ENCODE measurements around the gene ARHGAP5. TPM values are rescaled to one million over a fixed set of nuclear protein-coding genes. Genes with fewer than 3 reads are reported as not detected.

Gene ARHGAP5
- total RNA-seq, 1 donor from 2014 or later: 73.8 TPM

- no peak overlapping the region for H3K27ac Mint-ChIP-seq (ENCODE audit: unreplicated experiment)
- H3K4me3 Mint-ChIP-seq (ENCODE audit: unreplicated experiment): peak overlapping the region; percentile 98
- peaks cover 4% of the 10 kb centered on the region for H3K4me1 Mint-ChIP-seq (ENCODE audit: low read depth, unreplicated experiment)
- no peaks in the 10 kb centered on the region for H3K36me3 Mint-ChIP-seq (ENCODE audit: unreplicated experiment)
- H3K27me3 Mint-ChIP-seq (ENCODE audit: unreplicated experiment): peaks cover 12% of the 10 kb centered on the region
- no peak for TF ChIP-seq CTCF (IDR thresholded peaks at IDR 0.05; ENCODE audit: partially characterized antibody, unreplicated experiment)
- DNase-seq: no peak
- H3K9me3 Mint-ChIP-seq (ENCODE audit: unreplicated experiment): peaks cover 20% of the 10 kb centered on the region
Measured at GRCh38 chr14:32200368-32201192, 123.5 kb downstream of the ARHGAP5 start.

- H3K27ac Mint-ChIP-seq (ENCODE audit: unreplicated experiment): peak overlapping the region; percentile 99
- H3K4me1 Mint-ChIP-seq (ENCODE audit: low read depth, unreplicated experiment): peaks cover 4% of the 10 kb centered on the region
- H3K36me3 Mint-ChIP-seq (ENCODE audit: unreplicated experiment): no peaks in the 10 kb centered on the region
- H3K27me3 Mint-ChIP-seq (ENCODE audit: unreplicated experiment): peaks cover 12% of the 10 kb centered on the region
- H3K4me3 Mint-ChIP-seq (ENCODE audit: unreplicated experiment): peak overlapping the region; percentile 98
- peaks cover 20% of the 10 kb centered on the region for H3K9me3 Mint-ChIP-seq (ENCODE audit: unreplicated experiment)
- peak; percentile 87 for DNase-seq
- TF ChIP-seq CTCF (IDR thresholded peaks at IDR 0.05; ENCODE audit: partially characterized antibody, unreplicated experiment): no peak
Measured at GRCh38 chr14:32201193-32201815, 124.2 kb downstream of the ARHGAP5 start.

- peak; percentile 31 for DNase-seq
- no peak for TF ChIP-seq CTCF (IDR thresholded peaks at IDR 0.05; ENCODE audit: partially characterized antibody, unreplicated experiment)
- Mint-ChIP-seq H3K36me3 (ENCODE audit: unreplicated experiment) (no peaks in the 10 kb centered on the region), H3K27ac (ENCODE audit: unreplicated experiment) (peak within 1 kb of the TSS; percentile 99), H3K4me3 (ENCODE audit: unreplicated experiment) (peak within 1 kb of the TSS; percentile 98), H3K4me1 (ENCODE audit: low read depth, unreplicated experiment) (peaks cover 4% of the 10 kb centered on the region), H3K9me3 (ENCODE audit: unreplicated experiment) (peaks cover 20% of the 10 kb centered on the region), H3K27me3 (ENCODE audit: unreplicated experiment) (peaks cover 11% of the 10 kb centered on the region)
Measured at GRCh38 chr14:32201816-32202490, 124.8 kb downstream of the ARHGAP5 start, which contains the start of gene RNU6-7. TSS of gene RNU6-7 (plus strand) at chr14:32202045.

- H3K27ac Mint-ChIP-seq (ENCODE audit: unreplicated experiment): peak overlapping the region; percentile 99
- no peak for DNase-seq
- H3K4me1 Mint-ChIP-seq (ENCODE audit: low read depth, unreplicated experiment): peaks cover 4% of the 10 kb centered on the region
- TF ChIP-seq CTCF (IDR thresholded peaks at IDR 0.05; ENCODE audit: partially characterized antibody, unreplicated experiment): no peak
- peaks cover 11% of the 10 kb centered on the region for H3K27me3 Mint-ChIP-seq (ENCODE audit: unreplicated experiment)
- H3K9me3 Mint-ChIP-seq (ENCODE audit: unreplicated experiment): peaks cover 20% of the 10 kb centered on the region
- no peaks in the 10 kb centered on the region for H3K36me3 Mint-ChIP-seq (ENCODE audit: unreplicated experiment)
- peak overlapping the region; percentile 98 for H3K4me3 Mint-ChIP-seq (ENCODE audit: unreplicated experiment)
Measured at GRCh38 chr14:32202491-32202997, 125.4 kb downstream of the ARHGAP5 start.

All from glutamatergic neuron (in vitro differentiated cells).